Activated T-helper 17 cell treated with anti-CD3 and anti-CD28 coated beads, Interleukin-2, amount 50 U/mL, for 72 hours (primary cell): ENCODE data around the gene MBTPS2. TPM values are rescaled to one million over a fixed set of nuclear protein-coding genes. Genes with fewer than 3 reads are reported as not detected.

Experiments used
- ATAC-seq: fragments of 150-1000 bp; cut with Tn5 transposase; replicated peaks from 2 replicates; pipeline ENCODE4 v1.10.0; 2021; ENCODE audit warnings: mild to moderate bottlenecking, moderate library complexity
- H3K27ac Mint-ChIP-seq: one replicate; pipeline ENCODE4 v1.8.0; 2022; ENCODE audit warnings: mixed read lengths
- H3K27me3 Mint-ChIP-seq: one replicate; pipeline ENCODE4 v1.8.0; 2022; ENCODE audit warnings: mixed read lengths
- H3K36me3 Mint-ChIP-seq: one replicate; pipeline ENCODE4 v1.8.0; 2022; ENCODE audit warnings: low read depth, mild to moderate bottlenecking, mixed read lengths
- H3K4me1 Mint-ChIP-seq: one replicate; pipeline ENCODE4 v1.8.0; 2022; ENCODE audit warnings: mixed read lengths
- H3K4me3 Mint-ChIP-seq: one replicate; pipeline ENCODE4 v1.8.0; 2022; ENCODE audit warnings: mild to moderate bottlenecking, mixed read lengths
- H3K9me3 Mint-ChIP-seq: one replicate; pipeline ENCODE4 v1.8.0; 2022; ENCODE audit warnings: mixed read lengths
- total RNA-seq, 2 donors: library from RNA; stranded (reverse); gene quantifications; one replicate each; pipeline ENCODE4 v1.2.3, GENCODE V29; 2022

The MBTPS2 gene
- total RNA-seq, 2 donors from 2014 or later, result 2.6 to 3.2 TPM

DNA sequence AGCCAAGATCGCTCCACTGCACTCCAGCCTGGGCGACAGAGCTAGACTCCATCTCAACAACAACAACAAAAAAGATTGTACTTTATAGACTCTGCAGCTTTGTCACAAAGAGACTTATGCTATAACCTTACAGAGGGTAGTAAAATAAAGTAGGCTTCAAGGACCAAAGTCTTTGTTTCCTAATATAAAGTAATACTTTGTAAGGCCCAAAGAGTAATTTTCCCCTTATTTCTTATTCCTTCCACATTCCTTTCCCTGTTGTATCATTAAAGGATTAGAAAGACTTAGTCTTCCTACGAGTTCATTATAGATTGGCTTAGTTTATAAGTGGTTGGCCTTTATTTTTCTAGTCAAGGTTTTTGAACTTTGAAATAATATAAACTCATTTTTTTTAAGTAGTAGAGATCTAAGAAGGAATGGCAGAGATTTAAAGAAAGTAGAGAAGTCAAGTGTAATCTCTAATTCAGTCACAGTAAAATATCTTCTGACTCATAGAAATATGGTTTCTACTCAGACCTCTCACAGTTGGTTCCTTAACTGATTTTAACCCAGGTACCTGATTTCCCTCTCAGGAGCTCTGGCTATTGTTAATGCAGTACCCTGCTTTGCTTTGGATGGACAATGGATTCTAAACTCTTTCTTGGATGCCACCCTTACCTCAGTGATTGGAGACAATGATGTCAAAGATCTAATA lies 42.6 kb downstream of the MBTPS2 start:
- Mint-ChIP-seq H3K4me1 (no peaks in the 10 kb centered on the region), H3K27ac (no peak overlapping the region), H3K36me3 (no peaks in the 10 kb centered on the region), H3K4me3 (no peak overlapping the region), H3K27me3 (no peaks in the 10 kb centered on the region), H3K9me3 (no peaks in the 10 kb centered on the region)
- peak; percentile 52 for ATAC-seq

DNA sequence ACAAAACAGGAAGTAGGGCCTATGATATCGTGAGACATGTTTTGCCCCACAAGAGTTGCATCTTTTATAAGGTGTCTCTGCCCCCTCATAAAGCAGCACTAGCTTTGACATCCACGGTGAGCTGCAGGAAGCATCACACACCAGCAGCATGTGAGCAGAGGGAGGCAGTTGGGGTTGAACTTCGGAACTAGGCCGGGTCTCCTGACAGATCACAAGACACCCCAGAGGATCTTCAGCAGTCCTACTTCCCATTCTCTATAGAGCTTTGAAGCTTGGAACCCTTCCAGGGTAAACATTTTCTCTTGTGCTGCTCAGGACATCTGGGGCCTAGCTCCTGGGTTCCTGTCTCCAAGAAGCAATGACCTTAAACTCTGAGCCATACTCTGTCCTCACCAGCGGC lies 43.8 kb downstream of the MBTPS2 start:
- Mint-ChIP-seq H3K36me3 (no peaks in the 10 kb centered on the region), H3K4me3 (no peak overlapping the region)

GRCh38 chrX:21885568-21885967 lies 46.2 kb downstream of the MBTPS2 start:
- no peak overlapping the region for H3K27ac Mint-ChIP-seq
- H3K36me3 Mint-ChIP-seq, result no peaks in the 10 kb centered on the region
- H3K27me3 Mint-ChIP-seq, result no peaks in the 10 kb centered on the region
- no peaks in the 10 kb centered on the region for H3K9me3 Mint-ChIP-seq
- H3K4me1 Mint-ChIP-seq, result no peaks in the 10 kb centered on the region
- no peak for ATAC-seq
- H3K4me3 Mint-ChIP-seq, result no peak overlapping the region

More for the DNA sequence above, 43.8 kb downstream of the MBTPS2 start:
- ATAC-seq, result no peak
- H3K27ac Mint-ChIP-seq, result no peak overlapping the region
- no peaks in the 10 kb centered on the region for H3K9me3 Mint-ChIP-seq
- no peaks in the 10 kb centered on the region for H3K27me3 Mint-ChIP-seq
- H3K4me1 Mint-ChIP-seq, result no peaks in the 10 kb centered on the region

DNA sequence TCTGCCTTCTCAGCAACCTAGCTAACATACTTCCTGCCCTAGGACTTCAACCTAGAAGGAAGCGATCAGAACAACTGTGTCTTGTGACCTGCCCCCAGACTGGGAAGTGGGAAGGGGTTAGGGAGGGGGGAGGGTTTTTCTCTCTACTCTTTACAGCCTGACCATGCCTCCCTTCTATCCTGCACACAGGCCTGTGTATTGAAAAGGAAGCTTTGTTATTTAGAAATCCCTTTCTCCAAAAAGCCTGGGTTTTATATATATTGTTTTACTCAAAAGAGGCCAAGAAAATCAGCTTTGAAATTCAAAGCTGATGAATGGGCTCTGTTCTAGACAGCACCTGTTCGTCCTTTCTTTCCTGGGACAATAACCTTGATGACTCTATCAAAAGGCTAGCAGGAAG lies 65.9 kb downstream of the MBTPS2 start:
- no peak for ATAC-seq
- Mint-ChIP-seq H3K4me3 (no peak overlapping the region), H3K4me1 (no peaks in the 10 kb centered on the region), H3K27ac (no peak overlapping the region), H3K9me3 (no peaks in the 10 kb centered on the region), H3K27me3 (no peaks in the 10 kb centered on the region), H3K36me3 (no peaks in the 10 kb centered on the region)

GRCh38 chrX:21905953-21906352 lies 66.5 kb downstream of the MBTPS2 start:
- no peak for ATAC-seq
- Mint-ChIP-seq H3K27ac (no peak overlapping the region), H3K27me3 (no peaks in the 10 kb centered on the region), H3K4me3 (no peak overlapping the region), H3K36me3 (no peaks in the 10 kb centered on the region), H3K4me1 (no peaks in the 10 kb centered on the region), H3K9me3 (no peaks in the 10 kb centered on the region)

DNA sequence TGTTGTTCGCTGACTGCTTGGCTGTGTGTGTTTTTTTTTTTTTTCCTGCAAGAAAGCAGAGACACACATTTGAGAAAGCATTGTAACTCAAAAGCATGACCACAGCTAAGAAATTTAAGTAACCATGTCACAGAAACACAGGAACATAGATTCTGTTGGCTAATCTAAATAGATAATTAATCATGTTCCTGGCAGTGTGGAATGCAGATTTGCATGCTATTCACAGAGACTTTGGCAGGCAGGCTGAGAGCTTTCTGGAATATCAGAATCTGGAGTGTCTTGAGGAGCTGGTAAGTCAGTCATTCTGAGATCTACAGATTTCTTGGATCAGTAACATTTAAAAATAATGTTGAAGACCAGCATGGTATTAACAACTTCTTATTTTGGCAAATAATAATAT lies 67.8 kb downstream of the MBTPS2 start:
- no peaks in the 10 kb centered on the region for H3K36me3 Mint-ChIP-seq
- peaks cover 4% of the 10 kb centered on the region for H3K4me1 Mint-ChIP-seq
- H3K9me3 Mint-ChIP-seq, result no peaks in the 10 kb centered on the region
- no peak for ATAC-seq
- H3K27me3 Mint-ChIP-seq, result no peaks in the 10 kb centered on the region
- no peak overlapping the region for H3K27ac Mint-ChIP-seq
- H3K4me3 Mint-ChIP-seq, result no peak overlapping the region

DNA sequence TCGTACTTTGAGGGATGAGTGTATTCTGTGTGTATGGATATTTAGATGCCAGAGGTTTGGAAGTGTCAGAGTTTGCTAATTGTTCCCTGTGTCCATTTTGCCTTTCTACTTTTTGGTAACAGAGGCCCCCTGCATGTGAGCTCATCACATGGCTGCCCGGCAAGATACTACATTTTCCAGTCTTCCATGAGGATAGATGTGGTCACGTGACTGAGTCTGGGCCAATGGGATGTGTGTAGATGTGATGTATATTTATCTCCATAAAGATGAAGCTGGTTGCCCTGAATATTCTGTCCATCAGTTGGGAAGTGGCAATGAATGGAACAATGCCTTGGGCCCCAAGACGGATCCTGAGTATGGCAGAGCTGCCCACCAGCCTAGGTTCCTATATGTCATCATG lies 72.1 kb downstream of the MBTPS2 start:
- Mint-ChIP-seq H3K27me3 (no peaks in the 10 kb centered on the region), H3K4me1 (peaks cover 7% of the 10 kb centered on the region), H3K9me3 (no peaks in the 10 kb centered on the region), H3K4me3 (no peak overlapping the region), H3K27ac (no peak overlapping the region), H3K36me3 (no peaks in the 10 kb centered on the region)
- no peak for ATAC-seq

GRCh38 chrX:21912220-21912619 lies 72.8 kb downstream of the MBTPS2 start:
- H3K9me3 Mint-ChIP-seq, result no peaks in the 10 kb centered on the region
- H3K27ac Mint-ChIP-seq, result no peak overlapping the region
- peak; percentile 93 for ATAC-seq
- H3K4me1 Mint-ChIP-seq, result peaks cover 7% of the 10 kb centered on the region
- no peaks in the 10 kb centered on the region for H3K27me3 Mint-ChIP-seq
- H3K4me3 Mint-ChIP-seq, result no peak overlapping the region
- H3K36me3 Mint-ChIP-seq, result no peaks in the 10 kb centered on the region

DNA sequence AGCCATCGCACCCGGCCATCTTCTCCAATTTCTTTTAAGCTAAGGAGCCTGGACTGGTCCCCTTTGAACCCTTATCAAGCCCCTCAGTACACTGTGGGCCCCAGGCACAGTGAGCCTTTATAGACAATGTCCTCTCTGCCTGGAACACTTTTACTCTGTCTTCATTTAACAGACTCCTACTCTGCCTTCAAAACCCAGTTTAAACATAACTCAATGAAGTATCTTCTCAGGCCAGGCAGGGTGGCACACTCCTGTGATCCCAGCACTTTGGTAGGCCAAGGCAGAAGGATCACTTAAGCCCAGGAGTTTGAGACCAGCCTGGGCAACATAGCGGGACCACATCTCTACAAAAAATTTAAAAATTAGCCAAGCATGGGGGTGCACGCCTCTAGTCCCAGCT lies 73.6 kb downstream of the MBTPS2 start:
- Mint-ChIP-seq H3K27ac (no peak overlapping the region), H3K9me3 (no peaks in the 10 kb centered on the region)

GRCh38 chrX:21926116-21926515 lies 86.7 kb downstream of the MBTPS2 start:
- peaks cover 5% of the 10 kb centered on the region for H3K9me3 Mint-ChIP-seq
- H3K4me3 Mint-ChIP-seq, result no peak overlapping the region
- H3K27ac Mint-ChIP-seq, result peak overlapping the region; percentile 90
- no peaks in the 10 kb centered on the region for H3K36me3 Mint-ChIP-seq
- peaks cover 15% of the 10 kb centered on the region for H3K4me1 Mint-ChIP-seq
- H3K27me3 Mint-ChIP-seq, result no peaks in the 10 kb centered on the region
- no peak for ATAC-seq

More for the DNA sequence above, 73.6 kb downstream of the MBTPS2 start:
- Mint-ChIP-seq H3K27me3 (no peaks in the 10 kb centered on the region), H3K4me1 (peaks cover 7% of the 10 kb centered on the region), H3K4me3 (no peak overlapping the region), H3K36me3 (no peaks in the 10 kb centered on the region)
- no peak for ATAC-seq

DNA sequence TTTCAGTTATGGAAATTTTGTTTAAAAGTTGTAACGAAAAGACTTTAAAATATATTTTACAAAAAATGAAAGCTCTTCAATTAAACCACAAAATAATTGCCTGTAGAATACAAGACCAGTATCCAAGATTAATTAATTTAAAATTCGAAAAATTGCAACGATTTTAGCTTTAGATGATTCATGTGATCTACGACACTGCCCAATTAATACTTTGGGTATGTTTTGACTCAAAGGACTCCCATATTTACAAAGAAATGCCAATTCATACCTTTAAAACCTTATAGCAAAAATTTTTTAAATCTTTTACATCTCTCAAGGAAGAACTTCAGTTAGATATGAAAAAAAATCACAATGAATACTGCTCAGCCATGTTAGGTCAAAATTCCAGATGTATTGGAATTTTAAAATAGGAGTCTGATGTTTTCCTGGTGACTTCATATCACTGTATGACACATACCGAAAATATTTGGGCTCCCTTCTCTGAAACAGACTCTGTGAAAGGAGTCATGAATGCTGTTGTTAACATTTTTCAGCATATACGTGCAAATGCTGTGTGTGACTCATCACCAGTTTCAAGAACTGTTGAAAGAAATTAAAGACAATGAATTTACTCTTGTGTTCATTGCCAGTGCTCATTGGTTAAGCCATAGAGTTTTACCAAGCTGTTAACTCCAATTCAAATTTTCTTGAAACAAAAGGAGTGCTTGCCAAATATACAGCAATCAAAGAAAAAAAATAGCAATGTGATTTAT lies 87.3 kb downstream of the MBTPS2 start:
- H3K27me3 Mint-ChIP-seq, result no peaks in the 10 kb centered on the region
- H3K4me1 Mint-ChIP-seq, result peaks cover 15% of the 10 kb centered on the region
- peak overlapping the region; percentile 90 for H3K27ac Mint-ChIP-seq
- no peaks in the 10 kb centered on the region for H3K36me3 Mint-ChIP-seq
- peak overlapping the region; percentile 63 for H3K4me3 Mint-ChIP-seq
- peaks cover 5% of the 10 kb centered on the region for H3K9me3 Mint-ChIP-seq
- peak; percentile 77 for ATAC-seq

GRCh38 chrX:21929209-21929608 lies 89.8 kb downstream of the MBTPS2 start:
- Mint-ChIP-seq H3K4me1 (peaks cover 25% of the 10 kb centered on the region), H3K36me3 (no peaks in the 10 kb centered on the region), H3K4me3 (peak overlapping the region; percentile 72), H3K9me3 (peaks cover 5% of the 10 kb centered on the region), H3K27me3 (no peaks in the 10 kb centered on the region), H3K27ac (peak overlapping the region; percentile 88)
- no peak for ATAC-seq

DNA sequence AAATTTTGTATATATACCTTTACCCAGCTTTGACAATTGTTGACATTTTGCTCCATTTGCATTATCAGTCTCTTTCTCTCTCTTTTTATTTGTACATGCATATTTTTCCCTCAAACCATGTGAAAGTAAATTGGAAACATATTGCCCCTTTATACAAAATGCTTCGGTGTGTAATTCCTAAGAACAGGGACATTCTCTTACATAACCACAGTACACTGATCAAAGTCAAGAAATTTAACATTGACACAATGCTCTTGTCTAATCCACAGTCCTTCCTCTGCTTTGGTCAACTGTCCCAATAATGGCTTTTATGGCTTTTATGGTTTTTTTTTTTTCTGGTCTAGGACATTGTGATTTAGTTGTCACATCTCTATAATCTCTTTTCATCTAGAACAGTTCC lies 91.6 kb downstream of the MBTPS2 start:
- no peaks in the 10 kb centered on the region for H3K36me3 Mint-ChIP-seq
- no peak for ATAC-seq
- no peaks in the 10 kb centered on the region for H3K27me3 Mint-ChIP-seq
- H3K9me3 Mint-ChIP-seq, result peaks cover 5% of the 10 kb centered on the region
- no peak overlapping the region for H3K27ac Mint-ChIP-seq
- H3K4me3 Mint-ChIP-seq, result peak overlapping the region; percentile 72
- H3K4me1 Mint-ChIP-seq, result peaks cover 25% of the 10 kb centered on the region

GRCh38 chrX:21932292-21933002 lies 93.0 kb downstream of the MBTPS2 start:
- Mint-ChIP-seq H3K9me3 (peaks cover 5% of the 10 kb centered on the region), H3K36me3 (no peaks in the 10 kb centered on the region), H3K4me1 (peaks cover 25% of the 10 kb centered on the region), H3K27me3 (no peaks in the 10 kb centered on the region), H3K27ac (peak overlapping the region; percentile 85), H3K4me3 (peak overlapping the region; percentile 57)
- ATAC-seq, result peak; percentile 86

DNA sequence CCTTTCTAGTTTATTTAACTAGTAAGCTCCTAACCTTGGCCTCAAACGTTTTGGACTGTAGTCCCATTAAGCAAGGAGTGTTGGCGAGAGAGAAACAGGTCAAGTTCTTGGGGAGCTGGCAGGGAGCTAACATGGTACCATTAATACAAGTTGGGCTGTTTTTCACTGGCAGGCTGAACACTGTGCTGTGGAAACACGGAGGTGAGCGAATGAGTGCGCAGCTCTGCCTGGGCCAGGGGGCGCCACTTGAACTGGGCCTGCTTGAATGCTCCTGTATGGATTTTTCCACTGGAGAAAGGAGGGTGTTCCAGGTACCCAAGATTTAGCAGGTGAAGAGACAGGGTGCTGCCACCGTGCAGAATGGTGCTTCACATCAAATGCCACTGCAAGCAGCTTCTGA lies 93.7 kb downstream of the MBTPS2 start:
- H3K9me3 Mint-ChIP-seq, result peaks cover 5% of the 10 kb centered on the region
- peak overlapping the region; percentile 57 for H3K4me3 Mint-ChIP-seq
- H3K27me3 Mint-ChIP-seq, result no peaks in the 10 kb centered on the region
- no peak for ATAC-seq
- peak overlapping the region; percentile 85 for H3K27ac Mint-ChIP-seq
- H3K4me1 Mint-ChIP-seq, result peaks cover 25% of the 10 kb centered on the region
- H3K36me3 Mint-ChIP-seq, result no peaks in the 10 kb centered on the region
